Activated CD4-positive, CD25-positive, alpha-beta regulatory T cell treated with anti-CD3 and anti-CD28 coated beads, Interleukin-2, amount 50 U/mL, for 72 hours (primary cell): ENCODE measurements around the gene NR1I2.

ENCODE experiments used
- DNase-seq: peaks from one replicate; pipeline ENCODE4 v3.0.0; 2021

Gene NR1I2

GRCh38 chr3:119781330-119782198 lies at the start of gene NR1I2:
Gene NR1I2, plus strand, starts transcription at chr3:119782101.
- no peak for DNase-seq

GRCh38 chr3:119733812-119734211 lies 48.1 kb upstream of the NR1I2 start:
- DNase-seq: no peak

DNA sequence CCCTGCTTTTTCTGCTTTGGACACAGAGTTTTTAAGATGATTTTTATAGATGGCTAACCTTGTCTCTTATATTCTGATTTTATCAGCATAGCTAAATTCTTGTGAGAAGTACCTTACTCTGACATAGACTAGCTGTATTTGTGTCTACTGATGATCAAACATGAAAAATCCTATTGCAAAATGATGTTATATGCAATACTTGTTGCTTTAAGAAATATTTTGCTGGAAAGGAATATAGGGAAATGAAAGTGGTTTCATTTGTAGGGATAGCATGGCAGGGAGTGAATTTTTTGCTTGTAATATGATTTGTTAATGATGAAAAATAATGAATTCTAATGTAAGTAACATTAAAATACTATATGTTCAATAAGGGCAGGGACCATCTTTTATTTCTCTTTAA lies 43.2 kb upstream of the NR1I2 start:
- DNase-seq: no peak

GRCh38 chr3:119741657-119742590 lies 40.0 kb upstream of the NR1I2 start:
- DNase-seq: no peak

DNA sequence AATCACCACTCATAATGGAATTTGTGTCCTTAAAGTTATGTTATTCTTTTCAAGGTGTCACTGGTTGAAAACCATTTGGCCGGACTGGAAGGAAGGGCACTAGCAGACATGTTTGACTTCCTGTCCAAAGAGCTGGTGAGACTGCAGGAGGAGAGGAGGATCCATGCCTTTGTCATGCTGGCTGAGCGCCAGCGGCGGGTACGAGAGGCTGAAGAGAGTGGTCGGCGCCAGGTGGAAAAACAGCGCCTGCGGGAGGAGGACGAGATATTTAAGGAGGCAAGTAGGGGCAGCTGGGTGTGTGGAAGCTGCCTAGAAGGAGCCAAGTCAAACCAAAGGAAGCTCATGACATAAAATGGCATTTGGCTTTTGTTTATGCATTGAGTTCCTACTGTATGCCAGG lies 38.0 kb upstream of the NR1I2 start:
- DNase-seq: no peak

GRCh38 chr3:119745942-119746341 lies 36.0 kb upstream of the NR1I2 start:
- no peak for DNase-seq

GRCh38 chr3:119746423-119746822 lies 35.5 kb upstream of the NR1I2 start:
- DNase-seq: no peak

- no peak for DNase-seq
Observed at GRCh38 chr3:119747357-119747756, 34.5 kb upstream of the NR1I2 start.

GRCh38 chr3:119748991-119749390 lies 32.9 kb upstream of the NR1I2 start:
- DNase-seq: no peak

GRCh38 chr3:119751423-119751822 lies 30.5 kb upstream of the NR1I2 start:
- DNase-seq: no peak

GRCh38 chr3:119759962-119760361 lies 21.9 kb upstream of the NR1I2 start:
- no peak for DNase-seq

DNA sequence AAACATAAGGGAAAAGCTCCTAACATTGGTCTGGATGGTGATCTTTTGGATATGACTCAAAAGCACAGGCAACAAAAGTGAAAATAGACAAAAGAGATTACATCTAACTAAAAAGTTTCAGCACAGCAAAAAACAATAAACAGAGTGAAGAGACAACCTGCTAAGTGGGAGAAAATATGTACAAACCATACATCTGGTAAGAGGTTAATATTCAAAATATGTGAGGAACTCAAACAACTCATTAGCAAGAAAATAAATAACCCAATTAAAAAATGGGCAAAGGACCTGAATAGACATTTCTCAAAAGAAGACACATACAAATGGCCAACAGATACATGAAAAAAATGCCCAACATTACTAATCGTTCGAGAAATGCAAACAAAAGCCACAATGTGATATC lies 19.0 kb upstream of the NR1I2 start:
- no peak for DNase-seq

DNA sequence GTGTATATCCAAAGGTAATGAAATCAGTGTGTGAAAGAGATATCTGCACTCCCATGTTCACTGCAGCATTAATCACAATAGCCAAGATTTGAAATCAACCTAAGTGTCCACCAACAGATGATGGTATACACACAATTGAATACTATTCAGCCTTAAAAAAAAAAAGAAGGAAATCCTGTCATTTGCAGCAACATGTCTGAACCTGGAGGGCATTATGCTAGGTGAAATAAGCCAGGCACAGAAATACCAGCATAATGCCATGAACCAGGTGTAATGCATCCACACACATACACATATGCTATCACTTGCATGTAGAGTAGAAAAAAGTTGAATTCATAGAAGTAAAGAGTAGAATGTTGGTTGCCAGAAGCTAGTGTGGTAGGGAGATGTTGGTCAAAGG lies 18.4 kb upstream of the NR1I2 start:
- DNase-seq: no peak

DNA sequence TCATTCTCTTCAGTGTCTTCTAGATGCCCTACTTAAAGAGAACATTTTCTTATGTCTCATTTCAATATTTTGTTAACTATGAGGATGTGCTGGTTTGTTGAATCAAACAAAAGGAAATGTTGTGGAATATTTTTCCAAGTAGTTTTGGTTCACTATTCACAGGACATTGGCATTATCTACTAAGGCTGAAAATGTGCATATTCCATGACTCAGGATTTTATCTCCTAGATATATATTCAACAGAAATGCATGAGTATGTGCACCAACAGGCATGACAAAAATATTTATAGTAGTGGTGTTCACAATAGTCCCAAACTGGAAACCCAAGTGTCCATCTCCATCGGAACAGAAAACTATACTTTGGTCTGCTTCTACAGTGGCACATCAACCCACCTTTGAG lies 16.7 kb upstream of the NR1I2 start:
- DNase-seq: no peak

- DNase-seq: no peak
Observed at GRCh38 chr3:119767936-119768601, 13.8 kb upstream of the NR1I2 start.

DNA sequence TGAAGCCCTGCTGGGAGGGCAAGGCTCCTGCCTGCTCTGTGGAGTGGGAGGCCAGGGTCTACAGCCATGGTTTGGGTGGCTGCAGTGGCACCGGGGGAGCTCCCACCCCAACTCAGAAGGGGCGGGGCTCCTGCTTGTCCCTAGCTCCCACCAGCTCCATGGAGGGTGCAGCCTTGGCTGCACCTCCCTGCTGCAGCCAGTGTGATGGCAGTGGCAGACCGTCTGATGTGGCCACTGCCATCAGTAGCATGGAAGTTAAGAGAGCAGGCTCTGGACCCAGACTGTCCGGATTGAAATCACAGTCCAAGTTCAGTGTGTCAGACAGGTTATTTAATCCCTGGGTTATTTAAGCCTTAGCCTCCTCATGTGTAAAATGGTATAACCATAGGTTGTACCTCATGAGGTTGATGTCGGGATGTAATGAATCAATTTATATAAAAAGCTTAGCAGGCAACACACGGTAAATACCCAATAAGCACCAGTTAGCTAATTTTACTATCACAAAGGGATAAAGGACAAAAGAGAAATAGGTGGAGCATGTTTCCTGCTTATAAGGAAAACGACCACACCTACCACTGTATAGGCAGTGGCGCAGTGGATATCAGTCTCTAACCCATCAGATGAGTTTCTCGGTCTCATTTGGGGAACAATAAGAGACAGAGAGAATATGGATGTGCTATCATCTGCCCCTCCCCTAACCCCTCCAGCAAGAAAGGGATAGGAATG lies 13.1 kb upstream of the NR1I2 start:
- no peak for DNase-seq

- no peak for DNase-seq
Observed at GRCh38 chr3:119769394-119770149, 12.3 kb upstream of the NR1I2 start.

DNA sequence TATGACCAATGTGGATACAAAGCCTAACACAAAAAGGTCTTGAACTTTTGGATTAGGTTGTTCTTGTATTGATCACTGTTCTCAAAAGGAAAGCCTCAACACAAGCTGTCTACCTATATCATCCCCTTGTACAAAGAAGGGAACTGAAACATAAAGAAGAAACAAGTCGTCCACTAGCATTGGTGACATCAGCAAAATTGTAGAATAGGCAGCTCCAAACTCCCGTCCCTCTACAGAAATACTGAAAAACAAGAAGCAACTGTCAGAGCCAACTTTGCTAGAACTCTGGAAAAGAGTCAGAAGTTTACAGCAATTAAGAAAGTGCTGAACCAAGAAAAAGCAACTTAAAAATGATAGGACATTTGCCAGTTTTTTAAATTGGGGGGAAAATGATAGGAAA lies 7.5 kb upstream of the NR1I2 start:
- no peak for DNase-seq

- no peak for DNase-seq
Observed at GRCh38 chr3:119776304-119776703, 5.6 kb upstream of the NR1I2 start.

DNA sequence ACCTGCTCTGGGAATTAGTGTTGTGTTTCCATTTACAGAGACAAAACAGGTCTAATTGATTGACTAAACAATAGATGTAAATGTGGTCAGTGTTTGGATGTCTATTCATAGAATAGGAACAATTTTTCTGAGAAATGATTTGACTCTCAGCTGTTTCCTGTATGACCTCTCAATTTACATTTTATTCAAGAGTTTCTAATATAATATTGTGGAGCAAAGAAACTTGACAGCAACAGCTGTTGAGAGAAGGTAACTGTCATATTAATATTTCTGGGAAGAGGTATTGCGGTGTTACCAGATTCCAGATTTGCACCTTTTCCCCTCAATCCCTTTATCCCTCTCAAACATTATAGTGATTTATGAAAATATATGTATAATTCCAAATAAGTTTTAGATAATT lies 3.7 kb upstream of the NR1I2 start:
- DNase-seq: no peak

DNA sequence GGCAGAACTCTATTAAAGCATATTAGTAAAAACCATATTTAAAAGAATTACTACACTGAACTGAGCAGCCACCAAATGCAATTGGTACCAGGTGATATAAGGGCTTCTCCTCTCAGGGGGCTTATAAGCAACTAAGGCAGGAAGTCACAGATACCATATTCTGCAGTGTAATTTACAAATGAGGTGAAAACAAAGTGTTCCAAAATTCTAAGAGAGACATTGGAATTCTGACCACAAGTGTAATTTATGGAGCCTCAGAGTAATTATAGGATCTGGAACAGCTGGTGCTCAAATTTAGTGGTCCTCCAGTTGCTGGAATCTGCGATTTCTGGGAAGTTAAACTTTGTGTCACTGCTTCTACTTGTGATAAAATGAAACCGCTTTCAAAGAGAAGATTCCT lies 3.1 kb upstream of the NR1I2 start:
- no peak for DNase-seq
